OCI-LY3 (cell line): ENCODE measurements around the gene TGM3.

Experiments used
- H2AFZ ChIP-seq: fragments of 200-600, 300-600 bp; shearing (Covaris generic); 2 replicates; pipeline ENCODE4 v1.6.0; 2014; ENCODE audit warnings: antibody characterized with exemption, low read depth, low read length
- H3K27ac ChIP-seq: fragments of 200-600, 300-600 bp; sonication (generic); 2 replicates; pipeline ENCODE4 v1.5.1; 2014; ENCODE audit warnings: mild to moderate bottlenecking, low read length, moderate library complexity, mixed read lengths
- H3K27me3 ChIP-seq: fragments of 200-600, 300-600 bp; sonication (generic); 2 replicates; pipeline ENCODE4 v1.6.1; 2014; ENCODE audit warnings: low read depth, low read length, mixed read lengths
- H3K36me3 ChIP-seq: fragments of 200-600, 300-600 bp; sonication (generic); replicated peaks from 2 replicates; pipeline ENCODE3; 2014; ENCODE audit warnings: low read depth, low read length, mixed read lengths
- H3K4me1 ChIP-seq: fragments of 300-600, 200-600 bp; sonication (generic); 2 replicates; pipeline ENCODE4 v1.6.1; 2014; ENCODE audit warnings: low read length, mixed read lengths
- H3K4me2 ChIP-seq: fragments of 200-600, 300-600 bp; sonication (generic); 2 replicates; pipeline ENCODE4 v1.6.1; 2014; ENCODE audit warnings: low read length, mixed read lengths
- H3K4me3 ChIP-seq: fragments of 300-600, 200-600 bp; sonication (generic); 2 replicates; pipeline ENCODE4 v1.5.1; 2014; ENCODE audit warnings: antibody characterized with exemption, mild to moderate bottlenecking, low read length, moderate library complexity
- H3K79me2 ChIP-seq: fragments of 300-600, 200-600 bp; shearing (Covaris generic); 2 replicates; pipeline ENCODE4 v1.6.1; 2014; ENCODE audit warnings: mild to moderate bottlenecking, low read length, mixed read lengths
- H3K9ac ChIP-seq: fragments of 300-600, 200-600 bp; shearing (Covaris generic); 2 replicates; pipeline ENCODE4 v1.6.0; 2014; ENCODE audit warnings: mild to moderate bottlenecking, low read length, moderate library complexity
- H3K9me3 ChIP-seq: fragments of 200-600, 300-600 bp; shearing (Covaris generic); 2 replicates; pipeline ENCODE4 v1.6.1; 2014; ENCODE audit warnings: low read length, mixed read lengths; ENCODE audit not compliant: insufficient read depth
- H4K20me1 ChIP-seq: fragments of 200-600, 300-600 bp; sonication (generic); 2 replicates; pipeline ENCODE4 v1.6.1; 2016; ENCODE audit warnings: low read length, mixed read lengths; ENCODE audit not compliant: insufficient read depth
- EZH2phosphoT487 ChIP-seq: fragments of 200-600 bp; shearing (Covaris generic); IDR thresholded peaks from 2 replicates; pipeline ENCODE4 v1.6.1; 2018; ENCODE audit warnings: antibody characterized with exemption, mixed run types, low read depth
- TF ChIP-seq, protein P1 (sequence below): fragments of 200-600, 300-600 bp; sonication (generic); IDR thresholded peaks from 2 replicates; pipeline ENCODE4 v1.5.1; 2014; ENCODE audit warnings: antibody characterized with exemption, low read length, low read depth

TGM3 gene

DNA sequence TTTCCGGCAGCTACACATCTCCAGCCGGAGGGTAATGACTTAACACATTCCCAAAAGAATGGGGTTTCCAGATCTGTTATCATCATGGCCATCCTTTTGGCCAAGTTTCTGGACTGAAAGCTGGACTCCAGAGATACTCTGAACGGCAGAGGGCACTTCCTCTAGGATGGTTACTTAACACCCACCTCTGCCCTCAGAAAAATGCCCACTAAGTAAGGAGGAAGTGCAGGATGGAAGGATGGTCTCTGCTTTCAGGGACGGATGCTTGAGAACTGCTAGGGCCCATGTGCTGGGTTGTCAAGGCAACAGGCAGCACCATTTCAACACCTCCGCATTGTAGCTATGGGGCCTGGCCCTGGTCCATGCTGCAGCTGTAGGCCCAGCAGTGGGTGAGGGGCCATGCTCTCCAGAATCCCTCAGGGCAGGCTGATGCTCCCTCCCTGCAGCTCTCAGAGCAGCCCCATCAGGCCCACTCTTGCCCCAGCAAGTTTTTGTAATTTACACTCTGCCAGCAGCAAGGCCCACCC lies 16.5 kb upstream of the TGM3 start:
- no peaks in the 10 kb centered on the region for H3K79me2 ChIP-seq
- H3K4me1 ChIP-seq, result peaks cover 4% of the 10 kb centered on the region
- no peak overlapping the region for H3K9ac ChIP-seq
- H3K27me3 ChIP-seq, result peaks cover 14% of the 10 kb centered on the region; the same call in 1 of the 2 replicates
- no peaks in the 10 kb centered on the region for H3K36me3 ChIP-seq
- H3K4me2 ChIP-seq, result no peak overlapping the region
- H3K4me3 ChIP-seq, result no peak overlapping the region
- TF ChIP-seq, protein P1, sequence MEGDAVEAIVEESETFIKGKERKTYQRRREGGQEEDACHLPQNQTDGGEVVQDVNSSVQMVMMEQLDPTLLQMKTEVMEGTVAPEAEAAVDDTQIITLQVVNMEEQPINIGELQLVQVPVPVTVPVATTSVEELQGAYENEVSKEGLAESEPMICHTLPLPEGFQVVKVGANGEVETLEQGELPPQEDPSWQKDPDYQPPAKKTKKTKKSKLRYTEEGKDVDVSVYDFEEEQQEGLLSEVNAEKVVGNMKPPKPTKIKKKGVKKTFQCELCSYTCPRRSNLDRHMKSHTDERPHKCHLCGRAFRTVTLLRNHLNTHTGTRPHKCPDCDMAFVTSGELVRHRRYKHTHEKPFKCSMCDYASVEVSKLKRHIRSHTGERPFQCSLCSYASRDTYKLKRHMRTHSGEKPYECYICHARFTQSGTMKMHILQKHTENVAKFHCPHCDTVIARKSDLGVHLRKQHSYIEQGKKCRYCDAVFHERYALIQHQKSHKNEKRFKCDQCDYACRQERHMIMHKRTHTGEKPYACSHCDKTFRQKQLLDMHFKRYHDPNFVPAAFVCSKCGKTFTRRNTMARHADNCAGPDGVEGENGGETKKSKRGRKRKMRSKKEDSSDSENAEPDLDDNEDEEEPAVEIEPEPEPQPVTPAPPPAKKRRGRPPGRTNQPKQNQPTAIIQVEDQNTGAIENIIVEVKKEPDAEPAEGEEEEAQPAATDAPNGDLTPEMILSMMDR, result no peak
- no peak for TF ChIP-seq EZH2phosphoT487
- H2AFZ ChIP-seq, result no peak overlapping the region
- H3K9me3 ChIP-seq, result no peaks in the 10 kb centered on the region
- H3K27ac ChIP-seq, result no peak overlapping the region
- no peaks in the 10 kb centered on the region for H4K20me1 ChIP-seq

DNA sequence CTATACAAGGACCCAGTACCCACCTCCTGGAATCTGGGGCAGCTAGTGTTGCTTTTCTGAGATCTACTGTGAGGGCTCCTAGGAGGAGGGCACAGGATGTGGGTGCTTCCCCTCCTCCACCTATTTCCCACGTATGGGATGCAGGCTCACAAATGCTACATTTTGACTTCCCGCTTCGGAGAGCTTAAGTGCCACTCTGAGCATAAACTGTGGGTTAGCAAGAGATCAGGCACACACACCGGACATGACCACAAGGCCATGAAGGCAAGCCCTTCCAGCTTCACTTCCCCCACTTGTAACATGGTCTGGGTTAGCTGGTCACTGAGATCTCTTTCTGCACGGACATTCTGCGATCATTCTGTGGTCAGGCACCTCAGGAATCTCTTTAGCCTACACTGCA lies 15.7 kb upstream of the TGM3 start:
- Histone ChIP-seq H3K36me3 (no peaks in the 10 kb centered on the region), H3K9me3 (no peaks in the 10 kb centered on the region), H4K20me1 (no peaks in the 10 kb centered on the region), H3K79me2 (no peaks in the 10 kb centered on the region), H3K9ac (no peak overlapping the region), H2AFZ (no peak overlapping the region), H3K4me2 (no peak overlapping the region), H3K4me1 (peaks cover 2% of the 10 kb centered on the region), H3K27ac (no peak overlapping the region), H3K27me3 (peaks cover 14% of the 10 kb centered on the region; the same call in 1 of the 2 replicates), H3K4me3 (no peak overlapping the region)
- TF ChIP-seq, protein P1, result no peak
- no peak for TF ChIP-seq EZH2phosphoT487

DNA sequence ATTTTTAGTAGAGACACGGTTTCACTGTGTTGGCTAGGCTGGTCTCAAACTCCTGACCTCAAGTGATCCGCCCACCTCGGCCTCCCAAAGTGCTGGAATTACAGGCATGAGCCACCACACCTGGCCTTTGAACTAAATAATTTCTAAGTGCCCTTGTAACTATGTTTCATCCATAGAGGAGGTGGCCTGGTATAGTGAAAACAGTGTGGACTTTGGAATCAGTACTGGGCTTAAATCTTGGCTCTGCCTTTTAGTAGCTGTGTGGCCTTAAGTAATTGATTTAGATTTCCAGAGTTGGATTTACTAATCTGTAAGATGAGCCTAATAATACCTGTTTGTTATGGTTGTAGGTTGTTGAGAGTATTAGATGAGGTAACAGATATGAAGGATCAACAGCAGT lies 14.2 kb upstream of the TGM3 start:
- H3K27me3 ChIP-seq, result peaks cover 8% of the 10 kb centered on the region; the same call in 1 of the 2 replicates
- no peak overlapping the region for H3K4me2 ChIP-seq
- no peak overlapping the region for H3K4me3 ChIP-seq
- no peak for TF ChIP-seq EZH2phosphoT487
- TF ChIP-seq, protein P1, result no peak
- H3K9me3 ChIP-seq, result no peaks in the 10 kb centered on the region
- H3K4me1 ChIP-seq, result no peaks in the 10 kb centered on the region
- no peak overlapping the region for H3K27ac ChIP-seq
- H3K79me2 ChIP-seq, result no peaks in the 10 kb centered on the region
- H4K20me1 ChIP-seq, result no peaks in the 10 kb centered on the region
- no peaks in the 10 kb centered on the region for H3K36me3 ChIP-seq
- no peak overlapping the region for H2AFZ ChIP-seq
- no peak overlapping the region for H3K9ac ChIP-seq

DNA sequence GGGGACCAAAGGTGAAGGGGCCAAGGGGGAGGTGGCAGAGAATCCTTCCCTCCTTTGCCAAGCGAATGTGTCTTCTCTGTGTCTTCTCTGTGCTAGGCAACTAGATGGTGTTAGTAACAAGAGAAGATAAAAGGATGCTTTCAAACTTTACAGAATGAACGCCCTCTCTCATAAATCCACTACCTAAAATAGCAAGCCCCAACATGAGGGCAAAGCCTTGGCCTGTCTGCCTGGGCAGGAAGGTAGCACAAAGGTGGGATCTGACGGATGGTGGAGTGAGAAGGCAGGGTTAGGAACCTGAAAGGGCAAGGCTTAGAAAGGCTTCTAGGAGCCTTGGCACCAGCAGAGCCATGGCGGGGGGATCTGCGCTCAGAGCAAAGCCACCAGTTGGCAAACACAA lies 13.6 kb upstream of the TGM3 start:
- Histone ChIP-seq H3K79me2 (no peaks in the 10 kb centered on the region), H3K36me3 (no peaks in the 10 kb centered on the region), H3K4me2 (no peak overlapping the region), H3K27me3 (peaks cover 8% of the 10 kb centered on the region; the same call in 1 of the 2 replicates), H2AFZ (no peak overlapping the region), H3K27ac (no peak overlapping the region), H3K4me3 (no peak overlapping the region), H3K9me3 (no peaks in the 10 kb centered on the region), H3K4me1 (no peaks in the 10 kb centered on the region), H3K9ac (no peak overlapping the region), H4K20me1 (no peaks in the 10 kb centered on the region)
- TF ChIP-seq, protein P1, result no peak
